Measurements from ENCODE around the gene ZNF621. TPM values are rescaled to one million over a fixed set of nuclear protein-coding genes. Genes with fewer than 3 reads are reported as not detected.

The ZNF621 gene
- polyA plus RNA-seq, 1 donor (not counting 4 experiments of a cell fraction or from before 2014, with no cell fraction given), result 14.3 TPM

DNA sequence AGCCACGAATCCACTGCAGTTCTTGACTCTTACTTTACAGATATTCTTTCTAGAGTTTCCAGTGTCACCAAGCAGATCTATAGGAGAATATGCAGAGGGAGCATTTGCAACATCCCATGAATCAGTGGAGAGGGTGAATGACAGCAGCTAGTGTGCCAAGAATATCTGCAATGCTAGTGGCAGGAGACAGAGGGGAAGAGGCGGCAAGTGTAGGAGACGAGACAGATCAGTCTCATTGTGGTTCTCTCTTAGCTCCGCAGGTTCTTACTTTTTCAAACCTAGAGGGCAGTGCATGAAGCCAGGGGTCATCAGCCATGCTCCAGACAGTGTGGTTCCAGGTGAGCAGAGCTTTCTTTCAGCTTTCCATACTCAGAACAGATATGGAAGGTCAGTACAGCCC is 47.1 kb upstream of the ZNF621 start:
- FAIRE-seq (no peak), DNase-seq (ENCODE audit: low read depth, low spot score) (no peak)
- Histone ChIP-seq H3K4me2 (ENCODE audit: control insufficient read depth, extremely low read depth, insufficient read depth, low read depth, low read length) (peak overlapping the region; percentile 75), H4K20me1 (ENCODE audit: control insufficient read depth, extremely low read depth, insufficient read depth, low read length) (no peaks in the 10 kb centered on the region), H3K79me2 (ENCODE audit: control insufficient read depth, insufficient read depth, low read length) (no peaks in the 10 kb centered on the region), H3K27ac (ENCODE audit: control insufficient read depth, insufficient read depth, low read length) (peak overlapping the region; percentile 69), H2AFZ (ENCODE audit: control insufficient read depth, low read length) (peak overlapping the region; percentile 97), H3K9me1 (ENCODE audit: control insufficient read depth, extremely low read depth, insufficient read depth, low read length) (no peaks in the 10 kb centered on the region), H3K9ac (ENCODE audit: control insufficient read depth, extremely low read depth, insufficient read depth, low read length) (peak overlapping the region; percentile 84), H3K9me3 (ENCODE audit: control insufficient read depth, low read depth, low read length) (no peaks in the 10 kb centered on the region), H3K27me3 (ENCODE audit: control insufficient read depth, extremely low read depth, insufficient read depth, low read length) (no peaks in the 10 kb centered on the region), H3K4me1 (ENCODE audit: control insufficient read depth, extremely low read depth, insufficient read depth, low read length) (peaks cover 7% of the 10 kb centered on the region), H3K36me3 (ENCODE audit: control insufficient read depth in 2 of 2, extremely low read depth in 1 of 2, insufficient read depth in 2 of 2, low read length in 2 of 2) (peaks cover 2 to 5% of the 10 kb centered on the region in 2 experiments), H3K4me3 (ENCODE audit: control insufficient read depth in 2 of 3, extremely low read depth in 1 of 3, insufficient read depth in 2 of 3, low read depth in 1 of 3, low read length in 3 of 3) (peak overlapping the region; percentile 79 to 92 (median 89))
- dilution Hi-C loops (cut with MboI; ENCODE audit: extremely low pct_ligation_motif_present, low sequenced_read_pairs), result no loop called here
- TF ChIP-seq, protein P1, sequence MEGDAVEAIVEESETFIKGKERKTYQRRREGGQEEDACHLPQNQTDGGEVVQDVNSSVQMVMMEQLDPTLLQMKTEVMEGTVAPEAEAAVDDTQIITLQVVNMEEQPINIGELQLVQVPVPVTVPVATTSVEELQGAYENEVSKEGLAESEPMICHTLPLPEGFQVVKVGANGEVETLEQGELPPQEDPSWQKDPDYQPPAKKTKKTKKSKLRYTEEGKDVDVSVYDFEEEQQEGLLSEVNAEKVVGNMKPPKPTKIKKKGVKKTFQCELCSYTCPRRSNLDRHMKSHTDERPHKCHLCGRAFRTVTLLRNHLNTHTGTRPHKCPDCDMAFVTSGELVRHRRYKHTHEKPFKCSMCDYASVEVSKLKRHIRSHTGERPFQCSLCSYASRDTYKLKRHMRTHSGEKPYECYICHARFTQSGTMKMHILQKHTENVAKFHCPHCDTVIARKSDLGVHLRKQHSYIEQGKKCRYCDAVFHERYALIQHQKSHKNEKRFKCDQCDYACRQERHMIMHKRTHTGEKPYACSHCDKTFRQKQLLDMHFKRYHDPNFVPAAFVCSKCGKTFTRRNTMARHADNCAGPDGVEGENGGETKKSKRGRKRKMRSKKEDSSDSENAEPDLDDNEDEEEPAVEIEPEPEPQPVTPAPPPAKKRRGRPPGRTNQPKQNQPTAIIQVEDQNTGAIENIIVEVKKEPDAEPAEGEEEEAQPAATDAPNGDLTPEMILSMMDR (optimal IDR thresholded peaks at IDR 0.05 in 1 of 3, IDR thresholded peaks at IDR 0.05 in 1 of 3, conservative IDR thresholded peaks at IDR 0.05 in 1 of 3; ENCODE audit: extremely low read depth in 1 of 3, insufficient read depth in 2 of 3, low read length in 3 of 3), result no peak
- TF ChIP-seq EZH2 (IDR thresholded peaks at IDR 0.05; ENCODE audit: low read length), result no peak

DNA sequence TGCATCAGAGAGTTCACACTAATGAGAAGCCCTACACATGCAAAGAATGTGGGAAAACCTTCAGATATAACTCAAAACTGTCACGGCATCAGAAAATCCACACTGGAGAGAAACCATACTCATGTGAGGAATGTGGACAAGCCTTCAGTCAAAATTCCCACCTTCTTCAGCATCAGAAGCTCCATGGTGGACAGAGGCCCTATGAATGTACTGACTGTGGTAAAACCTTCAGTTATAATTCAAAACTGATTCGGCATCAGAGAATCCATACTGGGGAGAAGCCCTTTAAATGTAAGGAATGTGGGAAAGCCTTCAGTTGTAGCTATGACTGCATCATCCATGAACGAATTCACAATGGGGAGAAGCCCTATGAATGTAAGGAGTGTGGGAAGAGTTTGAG is 37.6 kb upstream of the ZNF621 start:
- Histone ChIP-seq H4K20me1 (ENCODE audit: control insufficient read depth, extremely low read depth, insufficient read depth, low read length) (no peaks in the 10 kb centered on the region), H3K4me2 (ENCODE audit: control insufficient read depth, extremely low read depth, insufficient read depth, low read depth, low read length) (no peak overlapping the region), H3K79me2 (ENCODE audit: control insufficient read depth, insufficient read depth, low read length) (no peaks in the 10 kb centered on the region), H3K4me3 (ENCODE audit: control insufficient read depth in 2 of 3, extremely low read depth in 1 of 3, insufficient read depth in 2 of 3, low read depth in 1 of 3, low read length in 3 of 3) (no peak overlapping the region), H3K9me3 (ENCODE audit: control insufficient read depth, low read depth, low read length) (peaks cover 15% of the 10 kb centered on the region), H3K27ac (ENCODE audit: control insufficient read depth, insufficient read depth, low read length) (no peak overlapping the region), H3K4me1 (ENCODE audit: control insufficient read depth, extremely low read depth, insufficient read depth, low read length) (no peaks in the 10 kb centered on the region), H3K9me1 (ENCODE audit: control insufficient read depth, extremely low read depth, insufficient read depth, low read length) (no peaks in the 10 kb centered on the region), H2AFZ (ENCODE audit: control insufficient read depth, low read length) (no peak overlapping the region), H3K36me3 (ENCODE audit: control insufficient read depth in 2 of 2, extremely low read depth in 1 of 2, insufficient read depth in 2 of 2, low read length in 2 of 2) (peaks cover 7 to 12% of the 10 kb centered on the region in 2 experiments), H3K27me3 (ENCODE audit: control insufficient read depth, extremely low read depth, insufficient read depth, low read length) (no peaks in the 10 kb centered on the region), H3K9ac (ENCODE audit: control insufficient read depth, extremely low read depth, insufficient read depth, low read length) (no peak overlapping the region)
- no peak for TF ChIP-seq EZH2 (IDR thresholded peaks at IDR 0.05; ENCODE audit: low read length)
- TF ChIP-seq, protein P1 (optimal IDR thresholded peaks at IDR 0.05 in 1 of 3, IDR thresholded peaks at IDR 0.05 in 1 of 3, conservative IDR thresholded peaks at IDR 0.05 in 1 of 3; ENCODE audit: extremely low read depth in 1 of 3, insufficient read depth in 2 of 3, low read length in 3 of 3), result no peak
- FAIRE-seq (no peak), DNase-seq (ENCODE audit: low read depth, low spot score) (no peak)
- dilution Hi-C loops (cut with MboI; ENCODE audit: extremely low pct_ligation_motif_present, low sequenced_read_pairs), result no loop called here
